GM23248 (cell line): Measurements from ENCODE around the gene FUOM.

ENCODE experiments used
- EZH2 ChIP-seq: fragments of 200-600 bp; sonication (generic); IDR thresholded peaks from 2 replicates; pipeline ENCODE4 v1.6.1; 2018; ENCODE audit warnings: antibody characterized with exemption, mild to moderate bottlenecking; ENCODE audit not compliant: insufficient read depth, poor library complexity, severe bottlenecking
- EZH2phosphoT487 ChIP-seq: fragments of 200-600 bp; sonication (generic); IDR thresholded peaks from 2 replicates; pipeline ENCODE4 v1.6.1; 2018; ENCODE audit warnings: antibody characterized with exemption, moderate library complexity, mild to moderate bottlenecking, low read depth; ENCODE audit not compliant: insufficient read depth

GRCh38 chr10:133355266-133355665 lies 2.6 kb downstream of the FUOM start:
- TF ChIP-seq EZH2phosphoT487 (no peak), EZH2 (no peak)
